Middle frontal gyrus (tissue), 1 donor: ENCODE measurements around the gene RHOBTB1.
"Not testable (repeated sequence)": the region's sequence is repeated elsewhere in the genome, so short reads cannot be mapped to it uniquely, and the experiment has no call there.

ENCODE experiments used
- DNase-seq: peaks from one replicate; pipeline ENCODE4 v3.0.0-alpha.2; 2015; ENCODE audit warnings: low spot score; ENCODE audit errors: extremely low spot score

RHOBTB1 gene

GRCh38 chr10:60870416-60870728, 73.6 kb downstream of the RHOBTB1 start:
- DNase-seq, result no peak

GRCh38 chr10:60869652-60870415, 74.2 kb downstream of the RHOBTB1 start:
- no peak for DNase-seq

GRCh38 chr10:60868946-60869345, 75.0 kb downstream of the RHOBTB1 start:
- no peak for DNase-seq

- DNase-seq, result no peak
These were observed 78.7 kb downstream of the RHOBTB1 start for GRCh38 chr10:60865198-60865783.

GRCh38 chr10:60863796-60864195, 80.2 kb downstream of the RHOBTB1 start:
- no peak for DNase-seq

GRCh38 chr10:60862517-60862916, 81.5 kb downstream of the RHOBTB1 start:
- no peak for DNase-seq

- no peak for DNase-seq
These were observed 87.6 kb downstream of the RHOBTB1 start for GRCh38 chr10:60856405-60856804.

GRCh38 chr10:60853637-60854036, 90.3 kb downstream of the RHOBTB1 start:
- no peak for DNase-seq

- no peak for DNase-seq
These were observed 90.9 kb downstream of the RHOBTB1 start for GRCh38 chr10:60853107-60853506.

GRCh38 chr10:60849740-60850139, 94.2 kb downstream of the RHOBTB1 start:
- no peak for DNase-seq

- no peak for DNase-seq
These were observed 94.8 kb downstream of the RHOBTB1 start for GRCh38 chr10:60849217-60849616.

- DNase-seq, result no peak
These were observed 95.3 kb downstream of the RHOBTB1 start for GRCh38 chr10:60848680-60849079.

- DNase-seq, result no peak
These were observed 95.9 kb downstream of the RHOBTB1 start for GRCh38 chr10:60848126-60848525.

GRCh38 chr10:60846173-60846572, 97.8 kb downstream of the RHOBTB1 start:
- DNase-seq, result no peak

GRCh38 chr10:60845038-60845437, 98.9 kb downstream of the RHOBTB1 start:
- no peak for DNase-seq

GRCh38 chr10:60842694-60843093, 101.3 kb downstream of the RHOBTB1 start:
- no peak for DNase-seq

GRCh38 chr10:60841227-60841626, 102.8 kb downstream of the RHOBTB1 start:
- not testable (repeated sequence) for DNase-seq

GRCh38 chr10:60835049-60835448, 108.9 kb downstream of the RHOBTB1 start:
- no peak for DNase-seq

GRCh38 chr10:60834401-60834800, 109.6 kb downstream of the RHOBTB1 start:
- no peak for DNase-seq

GRCh38 chr10:60832136-60832535, 111.8 kb downstream of the RHOBTB1 start:
- DNase-seq, result not testable (repeated sequence)

- no peak for DNase-seq
These were observed 115.5 kb downstream of the RHOBTB1 start for GRCh38 chr10:60828489-60828852.

GRCh38 chr10:60827791-60828488, 116.0 kb downstream of the RHOBTB1 start:
- no peak for DNase-seq

- DNase-seq, result no peak
These were observed 118.5 kb downstream of the RHOBTB1 start for GRCh38 chr10:60825520-60825919.
